ENCODE measurements around the gene GPBAR1. TPM values are rescaled to one million over a fixed set of nuclear protein-coding genes. Genes with fewer than 3 reads are reported as not detected.

GPBAR1 gene
- total and polyA plus RNA-seq, 3 donors from 2014 or later = 1.5 to 3.4 (median 1.8) TPM

DNA sequence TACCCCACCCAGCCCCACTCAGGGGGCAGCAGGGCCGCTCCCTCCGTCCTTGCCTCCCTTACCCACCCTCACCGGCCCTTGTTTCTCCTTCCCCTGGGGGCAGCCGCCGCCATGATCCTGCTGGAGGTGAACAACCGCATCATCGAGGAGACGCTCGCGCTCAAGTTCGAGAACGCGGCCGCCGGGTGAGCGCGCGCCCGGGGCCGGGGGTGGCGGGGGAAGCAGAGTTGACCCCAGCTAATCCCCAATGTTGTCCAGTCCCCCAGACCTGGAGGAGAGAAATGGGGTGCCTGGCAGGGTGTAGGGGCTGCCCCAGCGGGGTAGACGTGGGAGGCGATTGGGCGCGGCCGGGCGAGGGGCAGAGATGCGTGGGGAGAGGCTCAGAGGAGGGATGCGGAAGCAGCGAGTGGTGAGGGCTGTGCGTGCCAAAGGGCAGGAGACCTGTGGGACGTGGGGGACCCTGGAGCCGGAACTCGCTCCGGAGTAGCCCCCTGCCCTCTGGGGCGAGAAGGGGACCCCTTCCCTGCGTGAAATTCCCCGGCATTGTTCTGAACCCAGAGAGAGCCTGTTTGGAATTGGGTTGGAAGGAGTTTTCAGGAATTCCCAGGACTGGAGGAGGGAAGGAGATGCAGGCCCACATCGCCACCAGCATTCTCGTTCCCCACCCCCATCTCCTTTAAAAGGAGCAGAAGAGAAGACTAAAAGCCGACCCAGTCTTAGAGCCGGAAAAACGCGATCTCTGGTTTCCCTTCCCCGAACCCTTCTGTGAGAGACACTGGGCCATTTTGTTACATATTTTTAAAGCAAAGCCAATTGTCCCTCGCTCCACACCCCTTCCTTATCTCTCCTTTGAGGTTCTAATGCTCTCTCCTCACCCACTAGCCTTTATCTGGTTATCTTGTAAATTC, 43.2 kb upstream of the GPBAR1 start:
- 0 to 1% methylated on average over 45 to 47 of the region's 47 CpGs for WGBS, 2 donors
- Histone ChIP-seq H3K27me3 (no peaks in the 10 kb centered on the region), H3K4me3 (peak overlapping the region; percentile 94 to 99), H3K4me1 (peaks cover 35% of the 10 kb centered on the region), H3K9me3 (no peaks in the 10 kb centered on the region), H3K27ac (peak overlapping the region; percentile 90 to 96), H3K36me3 (ENCODE audit: low read depth, missing control alignments) (no peaks in the 10 kb centered on the region)
- TF ChIP-seq, protein P1, sequence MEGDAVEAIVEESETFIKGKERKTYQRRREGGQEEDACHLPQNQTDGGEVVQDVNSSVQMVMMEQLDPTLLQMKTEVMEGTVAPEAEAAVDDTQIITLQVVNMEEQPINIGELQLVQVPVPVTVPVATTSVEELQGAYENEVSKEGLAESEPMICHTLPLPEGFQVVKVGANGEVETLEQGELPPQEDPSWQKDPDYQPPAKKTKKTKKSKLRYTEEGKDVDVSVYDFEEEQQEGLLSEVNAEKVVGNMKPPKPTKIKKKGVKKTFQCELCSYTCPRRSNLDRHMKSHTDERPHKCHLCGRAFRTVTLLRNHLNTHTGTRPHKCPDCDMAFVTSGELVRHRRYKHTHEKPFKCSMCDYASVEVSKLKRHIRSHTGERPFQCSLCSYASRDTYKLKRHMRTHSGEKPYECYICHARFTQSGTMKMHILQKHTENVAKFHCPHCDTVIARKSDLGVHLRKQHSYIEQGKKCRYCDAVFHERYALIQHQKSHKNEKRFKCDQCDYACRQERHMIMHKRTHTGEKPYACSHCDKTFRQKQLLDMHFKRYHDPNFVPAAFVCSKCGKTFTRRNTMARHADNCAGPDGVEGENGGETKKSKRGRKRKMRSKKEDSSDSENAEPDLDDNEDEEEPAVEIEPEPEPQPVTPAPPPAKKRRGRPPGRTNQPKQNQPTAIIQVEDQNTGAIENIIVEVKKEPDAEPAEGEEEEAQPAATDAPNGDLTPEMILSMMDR (IDR thresholded peaks at IDR 0.05) = no peak
- TF ChIP-seq POLR2A (IDR thresholded peaks at IDR 0.05) = no peak
- intact Hi-C loops (cut with DNase I; ENCODE audit: low total_unique reads) = no loop called here
- peak; percentile 67 for DNase-seq

DNA sequence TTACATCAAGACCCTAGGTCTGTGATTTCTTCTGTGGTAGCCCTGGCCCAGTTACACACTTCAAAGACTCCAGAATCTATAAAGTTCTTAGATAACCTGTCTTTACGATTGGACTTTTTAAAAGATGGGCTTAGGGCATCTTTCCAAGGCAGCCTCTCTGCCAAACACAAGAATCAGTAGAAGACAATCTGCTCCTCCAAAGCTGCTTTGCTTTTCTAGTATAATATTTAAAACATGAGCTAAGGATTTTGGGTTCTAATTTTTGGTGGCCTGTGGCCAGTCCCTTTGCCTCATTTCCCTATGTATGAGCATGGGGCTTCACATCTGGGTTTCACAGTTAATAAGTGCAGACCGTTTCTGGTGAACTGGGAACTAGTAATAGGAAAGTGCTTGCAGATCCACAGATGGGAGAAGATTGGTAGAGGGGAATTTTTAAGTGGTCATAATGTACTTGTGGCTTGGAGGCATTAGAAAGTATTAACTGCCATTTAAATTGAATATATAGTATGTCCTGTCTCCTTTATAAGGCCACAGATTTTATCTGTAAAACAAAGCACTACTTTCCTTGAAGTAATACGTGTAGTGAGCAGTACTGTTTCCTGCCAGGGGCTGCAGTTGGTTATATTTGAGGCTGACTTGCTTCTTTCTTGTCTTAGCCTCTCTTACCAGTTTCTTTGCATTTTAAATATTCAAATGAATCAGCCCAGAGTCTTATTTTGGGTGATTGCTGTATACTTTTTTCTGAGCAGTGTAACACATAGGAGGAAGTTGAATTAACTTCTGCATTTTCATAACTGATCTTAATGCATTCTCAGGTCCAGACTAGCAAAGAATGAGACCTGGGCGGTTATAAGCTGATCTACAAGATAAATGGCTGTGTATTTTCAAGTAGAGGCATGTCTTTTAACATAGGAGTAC, 42.3 kb upstream of the GPBAR1 start:
- Histone ChIP-seq H3K36me3 (ENCODE audit: low read depth, missing control alignments) (no peaks in the 10 kb centered on the region), H3K27ac (peak overlapping the region; percentile 90 to 96), H3K4me1 (peaks cover 43% of the 10 kb centered on the region), H3K4me3 (peak overlapping the region; percentile 94 to 99), H3K27me3 (no peaks in the 10 kb centered on the region), H3K9me3 (no peaks in the 10 kb centered on the region)
- WGBS, 2 donors = 8 to 9% methylated on average over 4 of the region's 4 CpGs
- no peak for DNase-seq
- intact Hi-C loops (cut with DNase I; ENCODE audit: low total_unique reads) = no loop called here
- TF ChIP-seq, protein P1 (IDR thresholded peaks at IDR 0.05) = no peak

DNA sequence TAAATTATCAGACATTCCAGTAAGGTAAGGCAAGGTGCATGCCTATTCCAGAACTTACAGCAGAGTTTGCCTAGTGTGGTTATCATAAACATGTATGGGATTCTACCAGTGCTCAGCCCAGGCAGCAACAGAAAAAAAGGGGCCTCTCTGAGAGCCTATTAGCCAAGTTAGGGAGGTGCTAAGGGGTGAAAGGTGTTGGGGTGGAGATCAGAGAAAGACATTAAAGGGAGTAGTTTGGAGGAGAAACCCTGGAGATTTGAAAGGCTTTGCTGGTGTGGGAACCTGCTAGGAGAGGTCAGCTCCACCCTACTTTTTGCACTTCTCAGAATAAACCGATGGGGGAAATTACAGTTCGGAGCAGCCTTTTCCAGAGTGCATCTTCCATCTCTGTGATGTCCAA, 40.9 kb upstream of the GPBAR1 start:
- Histone ChIP-seq H3K4me3 (no peak overlapping the region), H3K27me3 (no peaks in the 10 kb centered on the region), H3K36me3 (ENCODE audit: low read depth, missing control alignments) (no peaks in the 10 kb centered on the region), H3K9me3 (no peaks in the 10 kb centered on the region), H3K4me1 (peaks cover 43% of the 10 kb centered on the region), H3K27ac (peak overlapping the region in 1 of 2 donors; percentile 96)
- WGBS, 2 donors = 28 to 70% methylated on average over 2 of the region's 2 CpGs
- no peak for DNase-seq
- TF ChIP-seq, protein P1 (IDR thresholded peaks at IDR 0.05) = no peak
- no peak for TF ChIP-seq POLR2A (IDR thresholded peaks at IDR 0.05)
- intact Hi-C loops (cut with DNase I; ENCODE audit: low total_unique reads) = no loop called here

DNA sequence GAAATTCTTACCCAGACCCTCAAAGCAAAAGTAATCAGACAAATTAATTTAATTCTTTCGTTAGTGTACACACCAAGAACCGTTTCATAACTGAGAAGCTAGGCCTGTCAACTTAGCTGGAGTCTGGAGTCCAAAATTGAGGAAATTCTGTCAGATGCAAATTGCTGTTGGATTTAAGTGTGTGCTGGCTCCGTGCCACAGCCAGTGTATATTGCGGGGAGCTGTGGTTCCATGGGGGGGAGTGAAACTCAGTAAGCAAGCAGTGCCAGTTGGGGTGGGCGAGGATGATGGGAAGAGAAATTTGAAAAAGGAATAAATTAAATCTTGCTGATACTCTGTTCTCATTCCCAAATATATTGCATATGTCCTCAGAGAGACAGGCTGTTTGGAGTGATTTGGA, 39.8 kb upstream of the GPBAR1 start:
- H3K36me3 ChIP-seq (ENCODE audit: low read depth, missing control alignments) = no peaks in the 10 kb centered on the region
- H3K4me3 ChIP-seq = no peak overlapping the region
- no peak for DNase-seq
- H3K4me1 ChIP-seq = peaks cover 43% of the 10 kb centered on the region
- H3K27ac ChIP-seq = no peak overlapping the region
- TF ChIP-seq, protein P1 (IDR thresholded peaks at IDR 0.05) = no peak
- no peak for TF ChIP-seq POLR2A (IDR thresholded peaks at IDR 0.05)
- intact Hi-C loops (cut with DNase I; ENCODE audit: low total_unique reads) = no loop called here
- WGBS, 2 donors = 70 to 76% methylated on average over 5 of the region's 5 CpGs
- H3K9me3 ChIP-seq = no peaks in the 10 kb centered on the region
- H3K27me3 ChIP-seq = no peaks in the 10 kb centered on the region

Data from testis (tissue), 3 donors.